ENCODE data around the gene SIDT1. TPM values are rescaled to one million over a fixed set of nuclear protein-coding genes. Genes with fewer than 3 reads are reported as not detected.

Gene SIDT1
- total and polyA plus RNA-seq, 3 donors from 2014 or later, result 5.0 to 8.6 (median 5.9) TPM

- DNase-seq, result no peak
- Histone ChIP-seq H3K4me1 (no peaks in the 10 kb centered on the region), H3K36me3 (ENCODE audit: low read depth, missing control alignments) (no peaks in the 10 kb centered on the region), H3K27me3 (no peaks in the 10 kb centered on the region), H3K27ac (no peak overlapping the region), H3K4me3 (no peak overlapping the region), H3K9me3 (no peaks in the 10 kb centered on the region)
- intact Hi-C loops (cut with DNase I; ENCODE audit: low total_unique reads), result no loop called here
- no peak for TF ChIP-seq POLR2A (IDR thresholded peaks at IDR 0.05)
- 24 to 33% methylated on average over 1 of the region's 1 CpG for WGBS, 2 donors
These were observed 33.3 kb upstream of the SIDT1 start for GRCh38 chr3:113499081-113499480.

- DNase-seq, result no peak
- TF ChIP-seq POLR2A (IDR thresholded peaks at IDR 0.05), result no peak
- TF ChIP-seq CTCF (IDR thresholded peaks at IDR 0.05), result no peak
- Histone ChIP-seq H3K27ac (no peak overlapping the region), H3K36me3 (ENCODE audit: low read depth, missing control alignments) (no peaks in the 10 kb centered on the region), H3K27me3 (no peaks in the 10 kb centered on the region), H3K4me3 (no peak overlapping the region), H3K9me3 (no peaks in the 10 kb centered on the region), H3K4me1 (no peaks in the 10 kb centered on the region)
- WGBS, 2 donors, result 85 to 94% methylated on average over 2 of the region's 2 CpGs
- intact Hi-C loops (cut with DNase I; ENCODE audit: low total_unique reads), result no loop called here
These were observed 30.8 kb upstream of the SIDT1 start for GRCh38 chr3:113501597-113501996.

- Histone ChIP-seq H3K27ac (no peak overlapping the region), H3K27me3 (no peaks in the 10 kb centered on the region), H3K9me3 (no peaks in the 10 kb centered on the region), H3K36me3 (ENCODE audit: low read depth, missing control alignments) (no peaks in the 10 kb centered on the region), H3K4me3 (no peak overlapping the region), H3K4me1 (no peaks in the 10 kb centered on the region)
- TF ChIP-seq POLR2A (IDR thresholded peaks at IDR 0.05) (no peak), CTCF (IDR thresholded peaks at IDR 0.05) (no peak)
- 93 to 97% methylated on average over 3 of the region's 3 CpGs for WGBS, 2 donors
- intact Hi-C loops (cut with DNase I; ENCODE audit: low total_unique reads), result no loop called here
- no peak for DNase-seq
These were observed 26.5 kb upstream of the SIDT1 start for GRCh38 chr3:113505867-113506266.

GRCh38 chr3:113507501-113508067, 24.8 kb upstream of the SIDT1 start:
- Histone ChIP-seq H3K4me1 (no peaks in the 10 kb centered on the region), H3K27me3 (no peaks in the 10 kb centered on the region), H3K4me3 (no peak overlapping the region), H3K9me3 (no peaks in the 10 kb centered on the region), H3K27ac (no peak overlapping the region), H3K36me3 (ENCODE audit: low read depth, missing control alignments) (no peaks in the 10 kb centered on the region)
- intact Hi-C loops (cut with DNase I; ENCODE audit: low total_unique reads), result no loop called here
- 42 to 49% methylated on average over 4 of the region's 4 CpGs for WGBS, 2 donors
- DNase-seq, result no peak
- no peak for TF ChIP-seq POLR2A (IDR thresholded peaks at IDR 0.05)
- TF ChIP-seq CTCF (IDR thresholded peaks at IDR 0.05), result no peak

GRCh38 chr3:113508966-113509365, 23.4 kb upstream of the SIDT1 start:
- Histone ChIP-seq H3K27me3 (no peaks in the 10 kb centered on the region), H3K27ac (no peak overlapping the region), H3K9me3 (no peaks in the 10 kb centered on the region), H3K4me1 (peaks cover 5% of the 10 kb centered on the region), H3K36me3 (ENCODE audit: low read depth, missing control alignments) (no peaks in the 10 kb centered on the region), H3K4me3 (no peak overlapping the region)
- WGBS, 2 donors, result 39 to 45% methylated on average over 1 of the region's 1 CpG
- intact Hi-C loops (cut with DNase I; ENCODE audit: low total_unique reads), result no loop called here
- no peak for TF ChIP-seq CTCF (IDR thresholded peaks at IDR 0.05)
- TF ChIP-seq POLR2A (IDR thresholded peaks at IDR 0.05), result no peak
- DNase-seq, result no peak
